ENCODE measurements around the gene FAM9C.
"Not testable (repeated sequence)": the region's sequence is repeated elsewhere in the genome, so short reads cannot be mapped to it uniquely, and the experiment has no call there.

GRCh38 chrX:13062331-13062730 is 17.9 kb upstream of the FAM9C start:
- TF ChIP-seq CHD1 (IDR thresholded peaks at IDR 0.05; ENCODE audit: low read depth, low read length); CTCF (conservative IDR thresholded peaks at IDR 0.05; ENCODE audit: low read depth, low read length); POLR2A (IDR thresholded peaks at IDR 0.05; ENCODE audit: low read depth, low read length); MXI1 (IDR thresholded peaks at IDR 0.05; ENCODE audit: borderline replicate concordance, low read depth, low read length): not testable (repeated sequence)
